Neural cell (in vitro differentiated cells): ENCODE measurements around the gene ZNF230.

Source experiments
- CTCF ChIP-seq: fragments of 450-650 bp; IDR thresholded peaks from 2 replicates; pipeline ENCODE4 v1.5.1; 2014; ENCODE audit warnings: antibody characterized with exemption, mild to moderate bottlenecking, moderate library complexity; ENCODE audit not compliant: poor library complexity, severe bottlenecking
- POLR2AphosphoS5 ChIP-seq: IDR thresholded peaks from 2 replicates; pipeline ENCODE4 v1.6.1; 2012
- REST ChIP-seq: IDR thresholded peaks from 2 replicates; pipeline ENCODE4 v1.6.1; 2012; ENCODE audit warnings: borderline replicate concordance
- SMC3 ChIP-seq: fragments of 450-650 bp; conservative IDR thresholded peaks from 2 replicates; pipeline ENCODE4 v1.6.1; 2014; ENCODE audit warnings: antibody characterized with exemption, mild to moderate bottlenecking, moderate library complexity; ENCODE audit not compliant: poor library complexity
- TAF1 ChIP-seq: IDR thresholded peaks from 2 replicates; pipeline ENCODE4 v1.6.1; 2012; ENCODE audit warnings: low read depth

GRCh38 chr19:44024900-44025216 lies 22.1 kb downstream of the ZNF230 start:
- TF ChIP-seq CTCF = no peak
- TF ChIP-seq POLR2AphosphoS5 = no peak
- TF ChIP-seq TAF1 = no peak
- no peak for TF ChIP-seq SMC3
- TF ChIP-seq REST = no peak
